UCSD-AML1 (cell line): ENCODE measurements around the gene NPFFR1.

Experiments used
- DNase-seq: peaks from one replicate; lab custom pipeline; 2025; ENCODE audit not compliant: unreplicated experiment; lab: John Stamatoyannopoulos, UW

The NPFFR1 gene

GRCh38 chr10:70289739-70290138 is 5.9 kb upstream of the NPFFR1 start:
- no peak for DNase-seq

GRCh38 chr10:70286616-70287015 is 2.8 kb upstream of the NPFFR1 start:
- DNase-seq = no peak

GRCh38 chr10:70285476-70285831 is 1.6 kb upstream of the NPFFR1 start:
- no peak for DNase-seq

GRCh38 chr10:70284542-70285475 is 1.0 kb upstream of the NPFFR1 start:
- no peak for DNase-seq

- no peak for DNase-seq
Measured at GRCh38 chr10:70283071-70283444, 746 bp downstream of the NPFFR1 start.

- no peak for DNase-seq
Measured at GRCh38 chr10:70281609-70282008, 2.2 kb downstream of the NPFFR1 start.

GRCh38 chr10:70280099-70280498 is 3.7 kb downstream of the NPFFR1 start:
- no peak for DNase-seq

- DNase-seq = no peak
Measured at GRCh38 chr10:70277396-70278030, 6.3 kb downstream of the NPFFR1 start.

- no peak for DNase-seq
Measured at GRCh38 chr10:70274643-70275042, 9.2 kb downstream of the NPFFR1 start.

- no peak for DNase-seq
Measured at GRCh38 chr10:70272925-70273316, 10.9 kb downstream of the NPFFR1 start.

- no peak for DNase-seq
Measured at GRCh38 chr10:70271996-70272924, 11.5 kb downstream of the NPFFR1 start.

GRCh38 chr10:70270952-70271351 is 12.9 kb downstream of the NPFFR1 start:
- DNase-seq = no peak

- no peak for DNase-seq
Measured at GRCh38 chr10:70269741-70270140, 14.1 kb downstream of the NPFFR1 start.

- DNase-seq = no peak
Measured at GRCh38 chr10:70268376-70268775, 15.4 kb downstream of the NPFFR1 start.

GRCh38 chr10:70267161-70267933 is 16.5 kb downstream of the NPFFR1 start:
- DNase-seq = no peak

- no peak for DNase-seq
Measured at GRCh38 chr10:70266701-70267100, 17.1 kb downstream of the NPFFR1 start.

- DNase-seq = no peak
Measured at GRCh38 chr10:70266056-70266455, 17.7 kb downstream of the NPFFR1 start.

GRCh38 chr10:70265032-70265689 is 18.6 kb downstream of the NPFFR1 start:
- DNase-seq = no peak

- DNase-seq = no peak
Measured at GRCh38 chr10:70260734-70261133, 23.1 kb downstream of the NPFFR1 start.

- DNase-seq = no peak
Measured at GRCh38 chr10:70260259-70260658, 23.5 kb downstream of the NPFFR1 start.
